ENCODE measurements around the gene TNS3. TPM values are rescaled to one million over a fixed set of nuclear protein-coding genes. Genes with fewer than 3 reads are reported as not detected.

TNS3 gene
- polyA plus RNA-seq, 2 donors: 2.7 to 3.4 TPM

- no peak overlapping the region for H3K27ac ChIP-seq (ENCODE audit: low read depth in 2 of 2, low read length in 1 of 2)
- no peak overlapping the region for H3K4me3 ChIP-seq (ENCODE audit: low read depth in 1 of 2, low read length in 2 of 2)
- H3K9me3 ChIP-seq (ENCODE audit: control insufficient read depth in 2 of 2, insufficient read depth in 1 of 2, low read depth in 1 of 2, low read length in 1 of 2): no peaks in the 10 kb centered on the region
- no peaks in the 10 kb centered on the region for H3K4me1 ChIP-seq (ENCODE audit: control insufficient read depth in 2 of 2, insufficient read depth in 2 of 2, low read length in 1 of 2)
- 68 to 81% methylated on average over 11 of the region's 11 CpGs for WGBS, 2 donors
- H3K27me3 ChIP-seq (ENCODE audit: control insufficient read depth in 1 of 2, insufficient read depth in 2 of 2, low read length in 2 of 2): no peaks in the 10 kb centered on the region
- H3K36me3 ChIP-seq (ENCODE audit: control insufficient read depth in 2 of 2, insufficient read depth in 2 of 2, low read length in 1 of 2): no peaks in the 10 kb centered on the region
Observed at GRCh38 chr7:47460251-47460989, 121.5 kb downstream of the TNS3 start.

- Histone ChIP-seq H3K4me1 (ENCODE audit: control insufficient read depth in 2 of 2, insufficient read depth in 2 of 2, low read length in 1 of 2) (no peaks in the 10 kb centered on the region), H3K27ac (ENCODE audit: low read depth in 2 of 2, low read length in 1 of 2) (no peak overlapping the region)
- 76 to 85% methylated on average over 5 of the region's 5 CpGs for WGBS, 2 donors
Observed at GRCh38 chr7:47458486-47458885, 123.4 kb downstream of the TNS3 start.

GRCh38 chr7:47458057-47458456 lies 123.9 kb downstream of the TNS3 start:
- Histone ChIP-seq H3K36me3 (ENCODE audit: control insufficient read depth in 2 of 2, insufficient read depth in 2 of 2, low read length in 1 of 2) (no peaks in the 10 kb centered on the region), H3K9me3 (ENCODE audit: control insufficient read depth in 2 of 2, insufficient read depth in 1 of 2, low read depth in 1 of 2, low read length in 1 of 2) (no peaks in the 10 kb centered on the region), H3K27ac (ENCODE audit: low read depth in 2 of 2, low read length in 1 of 2) (no peak overlapping the region), H3K4me3 (ENCODE audit: low read depth in 1 of 2, low read length in 2 of 2) (no peak overlapping the region), H3K4me1 (ENCODE audit: control insufficient read depth in 2 of 2, insufficient read depth in 2 of 2, low read length in 1 of 2) (no peaks in the 10 kb centered on the region), H3K27me3 (ENCODE audit: control insufficient read depth in 1 of 2, insufficient read depth in 2 of 2, low read length in 2 of 2) (no peaks in the 10 kb centered on the region)
- 47 to 55% methylated on average over 5 of the region's 5 CpGs for WGBS, 2 donors

More at GRCh38 chr7:47458486-47458885, 123.4 kb downstream of the TNS3 start:
- no peak overlapping the region for H3K4me3 ChIP-seq (ENCODE audit: low read depth in 1 of 2, low read length in 2 of 2)
- H3K36me3 ChIP-seq (ENCODE audit: control insufficient read depth in 2 of 2, insufficient read depth in 2 of 2, low read length in 1 of 2): no peaks in the 10 kb centered on the region
- H3K27me3 ChIP-seq (ENCODE audit: control insufficient read depth in 1 of 2, insufficient read depth in 2 of 2, low read length in 2 of 2): no peaks in the 10 kb centered on the region
- no peaks in the 10 kb centered on the region for H3K9me3 ChIP-seq (ENCODE audit: control insufficient read depth in 2 of 2, insufficient read depth in 1 of 2, low read depth in 1 of 2, low read length in 1 of 2)

GRCh38 chr7:47456210-47456955 lies 125.5 kb downstream of the TNS3 start:
- Histone ChIP-seq H3K36me3 (ENCODE audit: control insufficient read depth in 2 of 2, insufficient read depth in 2 of 2, low read length in 1 of 2) (no peaks in the 10 kb centered on the region), H3K27ac (ENCODE audit: low read depth in 2 of 2, low read length in 1 of 2) (no peak overlapping the region), H3K4me3 (ENCODE audit: low read depth in 1 of 2, low read length in 2 of 2) (no peak overlapping the region), H3K4me1 (ENCODE audit: control insufficient read depth in 2 of 2, insufficient read depth in 2 of 2, low read length in 1 of 2) (no peaks in the 10 kb centered on the region), H3K9me3 (ENCODE audit: control insufficient read depth in 2 of 2, insufficient read depth in 1 of 2, low read depth in 1 of 2, low read length in 1 of 2) (no peaks in the 10 kb centered on the region), H3K27me3 (ENCODE audit: control insufficient read depth in 1 of 2, insufficient read depth in 2 of 2, low read length in 2 of 2) (no peaks in the 10 kb centered on the region)
- WGBS, 2 donors: 90 to 93% methylated on average over 14 of the region's 14 CpGs

- H3K36me3 ChIP-seq (ENCODE audit: control insufficient read depth in 2 of 2, insufficient read depth in 2 of 2, low read length in 1 of 2): no peaks in the 10 kb centered on the region
- no peaks in the 10 kb centered on the region for H3K27me3 ChIP-seq (ENCODE audit: control insufficient read depth in 1 of 2, insufficient read depth in 2 of 2, low read length in 2 of 2)
- no peak overlapping the region for H3K27ac ChIP-seq (ENCODE audit: low read depth in 2 of 2, low read length in 1 of 2)
- no peaks in the 10 kb centered on the region for H3K9me3 ChIP-seq (ENCODE audit: control insufficient read depth in 2 of 2, insufficient read depth in 1 of 2, low read depth in 1 of 2, low read length in 1 of 2)
- 86 to 93% methylated on average over 5 of the region's 5 CpGs for WGBS, 2 donors
- no peaks in the 10 kb centered on the region for H3K4me1 ChIP-seq (ENCODE audit: control insufficient read depth in 2 of 2, insufficient read depth in 2 of 2, low read length in 1 of 2)
- H3K4me3 ChIP-seq (ENCODE audit: low read depth in 1 of 2, low read length in 2 of 2): no peak overlapping the region
Observed at GRCh38 chr7:47455872-47456185, 126.1 kb downstream of the TNS3 start.

GRCh38 chr7:47454974-47455871 lies 126.7 kb downstream of the TNS3 start:
- Histone ChIP-seq H3K27me3 (ENCODE audit: control insufficient read depth in 1 of 2, insufficient read depth in 2 of 2, low read length in 2 of 2) (no peaks in the 10 kb centered on the region), H3K4me3 (ENCODE audit: low read depth in 1 of 2, low read length in 2 of 2) (no peak overlapping the region), H3K27ac (ENCODE audit: low read depth in 2 of 2, low read length in 1 of 2) (no peak overlapping the region), H3K9me3 (ENCODE audit: control insufficient read depth in 2 of 2, insufficient read depth in 1 of 2, low read depth in 1 of 2, low read length in 1 of 2) (no peaks in the 10 kb centered on the region), H3K36me3 (ENCODE audit: control insufficient read depth in 2 of 2, insufficient read depth in 2 of 2, low read length in 1 of 2) (no peaks in the 10 kb centered on the region), H3K4me1 (ENCODE audit: control insufficient read depth in 2 of 2, insufficient read depth in 2 of 2, low read length in 1 of 2) (no peaks in the 10 kb centered on the region)
- WGBS, 2 donors: 96 to 98% methylated on average over 7 of the region's 7 CpGs

- Histone ChIP-seq H3K4me1 (ENCODE audit: control insufficient read depth in 2 of 2, insufficient read depth in 2 of 2, low read length in 1 of 2) (no peaks in the 10 kb centered on the region), H3K27ac (ENCODE audit: low read depth in 2 of 2, low read length in 1 of 2) (peak overlapping the region in 1 of 2 donors; percentile 1), H3K4me3 (ENCODE audit: low read depth in 1 of 2, low read length in 2 of 2) (no peak overlapping the region), H3K36me3 (ENCODE audit: control insufficient read depth in 2 of 2, insufficient read depth in 2 of 2, low read length in 1 of 2) (no peaks in the 10 kb centered on the region), H3K9me3 (ENCODE audit: control insufficient read depth in 2 of 2, insufficient read depth in 1 of 2, low read depth in 1 of 2, low read length in 1 of 2) (no peaks in the 10 kb centered on the region), H3K27me3 (ENCODE audit: control insufficient read depth in 1 of 2, insufficient read depth in 2 of 2, low read length in 2 of 2) (no peaks in the 10 kb centered on the region)
- 69 to 77% methylated on average over 14 of the region's 14 CpGs for WGBS, 2 donors
Observed at GRCh38 chr7:47454069-47454973, 127.6 kb downstream of the TNS3 start.

- Histone ChIP-seq H3K4me1 (ENCODE audit: control insufficient read depth in 2 of 2, insufficient read depth in 2 of 2, low read length in 1 of 2) (no peaks in the 10 kb centered on the region), H3K36me3 (ENCODE audit: control insufficient read depth in 2 of 2, insufficient read depth in 2 of 2, low read length in 1 of 2) (no peaks in the 10 kb centered on the region), H3K27me3 (ENCODE audit: control insufficient read depth in 1 of 2, insufficient read depth in 2 of 2, low read length in 2 of 2) (no peaks in the 10 kb centered on the region), H3K9me3 (ENCODE audit: control insufficient read depth in 2 of 2, insufficient read depth in 1 of 2, low read depth in 1 of 2, low read length in 1 of 2) (no peaks in the 10 kb centered on the region), H3K4me3 (ENCODE audit: low read depth in 1 of 2, low read length in 2 of 2) (no peak overlapping the region), H3K27ac (ENCODE audit: low read depth in 2 of 2, low read length in 1 of 2) (no peak overlapping the region)
- 37 to 61% methylated on average over 23 of the region's 23 CpGs for WGBS, 2 donors
Observed at GRCh38 chr7:47453093-47454061, 128.5 kb downstream of the TNS3 start.

Measured in esophagus (tissue), 2 donors.